ENCODE data around the gene ALDH5A1.

ALDH5A1 gene

DNA sequence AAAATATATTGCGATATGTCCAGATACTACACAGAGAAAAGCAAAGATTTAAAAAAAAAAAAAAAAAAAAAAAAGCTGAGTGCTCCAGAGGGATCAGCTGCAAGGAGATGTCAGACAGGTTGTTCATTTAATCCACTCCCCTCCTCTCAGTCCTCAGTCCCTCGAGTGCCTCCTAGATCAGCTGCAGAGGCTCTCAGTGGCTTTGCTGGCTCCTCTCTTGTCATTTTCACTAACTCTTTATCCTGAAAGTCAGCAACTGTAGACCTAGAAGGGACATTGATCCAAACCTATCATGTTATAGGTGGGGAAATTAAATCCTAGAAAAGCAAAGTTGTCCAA lies 89.6 kb downstream of the ALDH5A1 start:
- TF ChIP-seq ZNF274 (IDR thresholded peaks at IDR 0.05; ENCODE audit: low read depth, low read length), result no peak
- H3K4me3 ChIP-seq (ENCODE audit: low read length), result no peak overlapping the region

All from GM08714 (cell line).